Brain microvascular endothelial cell (primary cell): ENCODE data around the gene RPP21.

Experiments used
- DNase-seq: peaks from one replicate; pipeline ENCODE4 v3.0.0-alpha.2; 2020
- H3K27ac ChIP-seq: fragments of 250-450 bp; sonication (Bioruptor Pico); 2 replicates; pipeline ENCODE4 v1.5.1; 2020; ENCODE audit warnings: mild to moderate bottlenecking, moderate library complexity
- H3K27me3 ChIP-seq: fragments of 250-450 bp; sonication (Bioruptor Pico); replicated peaks from 2 replicates; pipeline ENCODE4 v1.5.1; 2020; ENCODE audit warnings: mild to moderate bottlenecking
- H3K36me3 ChIP-seq: fragments of 250-450 bp; sonication (Bioruptor Pico); replicated peaks from 2 replicates; pipeline ENCODE4 v1.5.1; 2020; ENCODE audit warnings: mild to moderate bottlenecking
- H3K4me3 ChIP-seq: 2 replicates; pipeline ENCODE4 v1.5.1; 2011; ENCODE audit warnings: low read depth, mild to moderate bottlenecking, control low read depth, low read length, moderate library complexity
- in situ Hi-C: cut with HindIII; loops from 2 replicates; pipeline ENCODE4 v1.10.0; 2017; ENCODE audit warnings: low sequenced_read_pairs, low pct_ligation_motif_present
- TF ChIP-seq, protein P1 (sequence below): IDR thresholded peaks from 2 replicates; pipeline ENCODE4 v1.5.1; 2011; ENCODE audit warnings: low read depth, mild to moderate bottlenecking, moderate library complexity, low read length, control low read depth, inconsistent platforms; ENCODE audit errors: missing control alignments

The RPP21 gene

DNA sequence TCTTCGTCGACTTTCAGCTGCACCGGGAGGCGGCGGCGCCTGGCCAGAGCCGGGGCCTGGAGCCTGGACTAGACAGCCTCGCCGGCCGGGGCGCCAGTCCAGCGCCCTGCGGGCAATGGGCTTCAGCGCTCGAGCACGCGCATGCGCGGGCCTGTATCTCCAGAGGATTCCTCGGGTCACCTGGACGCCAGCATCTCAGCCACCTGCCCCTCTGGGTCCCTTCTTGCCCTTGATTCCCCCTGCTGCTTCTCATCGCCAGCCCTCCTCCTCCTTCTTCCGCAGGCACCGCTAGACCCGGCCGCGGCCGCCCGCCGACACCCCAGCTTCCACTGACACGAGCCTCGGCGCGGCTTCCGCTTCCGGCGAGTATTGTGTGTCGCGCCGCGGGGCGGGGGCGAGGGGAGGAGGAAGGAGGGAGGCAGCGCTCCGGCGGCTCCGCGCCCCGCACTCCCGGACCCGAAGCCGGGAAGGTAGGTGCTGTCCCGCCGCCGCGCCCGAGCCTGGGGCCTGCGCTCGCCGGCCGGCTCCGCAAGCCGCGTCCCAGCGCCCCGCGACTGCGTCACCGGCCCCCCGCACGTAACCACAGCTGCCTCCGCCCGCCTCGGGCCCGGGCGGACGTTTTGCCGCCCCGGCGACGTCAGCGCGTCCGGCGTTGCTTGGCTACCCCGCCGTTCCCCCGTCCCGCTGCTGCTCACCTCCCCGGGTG is 18.3 kb upstream of the RPP21 start, which contains the start of gene TRIM39:
TSS of gene TRIM39 (plus strand) at position 402 of the 706 bp plus-strand sequence. CDS start 2,391 bp downstream, outside the sequence.
- Histone ChIP-seq H3K27ac (peak within 1 kb of the TSS; percentile 94), H3K36me3 (peaks cover 11% of the 10 kb centered on the region), H3K27me3 (no peaks in the 10 kb centered on the region), H3K4me3 (peak within 1 kb of the TSS; percentile 95)
- peak; percentile 71 for DNase-seq
- TF ChIP-seq, protein P1, sequence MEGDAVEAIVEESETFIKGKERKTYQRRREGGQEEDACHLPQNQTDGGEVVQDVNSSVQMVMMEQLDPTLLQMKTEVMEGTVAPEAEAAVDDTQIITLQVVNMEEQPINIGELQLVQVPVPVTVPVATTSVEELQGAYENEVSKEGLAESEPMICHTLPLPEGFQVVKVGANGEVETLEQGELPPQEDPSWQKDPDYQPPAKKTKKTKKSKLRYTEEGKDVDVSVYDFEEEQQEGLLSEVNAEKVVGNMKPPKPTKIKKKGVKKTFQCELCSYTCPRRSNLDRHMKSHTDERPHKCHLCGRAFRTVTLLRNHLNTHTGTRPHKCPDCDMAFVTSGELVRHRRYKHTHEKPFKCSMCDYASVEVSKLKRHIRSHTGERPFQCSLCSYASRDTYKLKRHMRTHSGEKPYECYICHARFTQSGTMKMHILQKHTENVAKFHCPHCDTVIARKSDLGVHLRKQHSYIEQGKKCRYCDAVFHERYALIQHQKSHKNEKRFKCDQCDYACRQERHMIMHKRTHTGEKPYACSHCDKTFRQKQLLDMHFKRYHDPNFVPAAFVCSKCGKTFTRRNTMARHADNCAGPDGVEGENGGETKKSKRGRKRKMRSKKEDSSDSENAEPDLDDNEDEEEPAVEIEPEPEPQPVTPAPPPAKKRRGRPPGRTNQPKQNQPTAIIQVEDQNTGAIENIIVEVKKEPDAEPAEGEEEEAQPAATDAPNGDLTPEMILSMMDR = no peak
- in situ Hi-C loops = no loop called here

DNA sequence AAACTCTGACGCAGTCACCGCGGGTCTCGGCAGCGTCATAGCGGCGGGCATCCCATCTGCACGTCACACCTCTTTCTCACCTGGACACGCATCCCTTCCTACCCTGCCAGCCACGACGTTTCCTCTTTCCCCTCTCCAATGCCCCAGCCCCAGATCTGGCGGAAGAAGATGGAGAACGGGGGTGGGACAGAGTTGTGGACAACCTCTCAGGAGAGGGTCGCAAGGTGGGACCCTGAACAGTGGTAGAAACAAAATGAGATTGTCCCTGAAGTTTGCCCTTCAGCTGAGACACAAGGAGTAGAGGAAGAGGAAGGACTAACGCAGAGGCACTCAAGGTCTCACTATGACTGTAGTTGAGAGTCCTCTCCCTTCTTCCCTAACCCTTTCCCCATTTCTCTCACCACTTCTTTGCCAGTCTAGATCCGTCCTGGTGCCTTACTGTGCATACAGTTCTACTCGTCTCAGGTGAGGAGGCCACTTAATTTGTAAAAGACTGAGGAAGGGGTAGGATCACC is 17.7 kb upstream of the RPP21 start:
- peak overlapping the region; percentile 95 for H3K4me3 ChIP-seq
- in situ Hi-C loops = no loop called here
- DNase-seq = no peak
- H3K27me3 ChIP-seq = no peaks in the 10 kb centered on the region
- TF ChIP-seq, protein P1 = no peak
- H3K36me3 ChIP-seq = peaks cover 11% of the 10 kb centered on the region
- peak overlapping the region; percentile 94 for H3K27ac ChIP-seq

DNA sequence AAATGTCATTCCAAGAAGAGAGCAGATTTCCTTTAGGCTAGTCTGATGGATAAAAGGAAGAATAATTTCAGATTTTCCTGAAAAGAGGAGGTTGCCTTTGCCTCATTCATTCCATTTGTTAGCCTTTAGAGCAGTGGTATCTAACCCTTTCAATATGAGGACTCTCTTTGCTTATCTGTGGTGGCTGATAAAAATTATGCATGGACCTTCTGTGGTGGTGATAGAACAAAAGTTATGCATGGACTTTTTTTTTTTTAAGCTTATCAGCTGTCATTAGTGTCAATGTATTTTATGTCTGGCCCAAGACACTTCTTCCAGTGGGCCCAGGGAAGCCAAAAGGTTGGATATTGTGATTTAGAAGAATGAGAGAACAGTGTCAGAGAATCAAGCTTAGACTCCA is 16.6 kb upstream of the RPP21 start:
- Histone ChIP-seq H3K4me3 (no peak overlapping the region), H3K27ac (no peak overlapping the region), H3K27me3 (no peaks in the 10 kb centered on the region), H3K36me3 (peaks cover 11% of the 10 kb centered on the region)
- in situ Hi-C loops = no loop called here
- TF ChIP-seq, protein P1 = no peak
- DNase-seq = no peak

DNA sequence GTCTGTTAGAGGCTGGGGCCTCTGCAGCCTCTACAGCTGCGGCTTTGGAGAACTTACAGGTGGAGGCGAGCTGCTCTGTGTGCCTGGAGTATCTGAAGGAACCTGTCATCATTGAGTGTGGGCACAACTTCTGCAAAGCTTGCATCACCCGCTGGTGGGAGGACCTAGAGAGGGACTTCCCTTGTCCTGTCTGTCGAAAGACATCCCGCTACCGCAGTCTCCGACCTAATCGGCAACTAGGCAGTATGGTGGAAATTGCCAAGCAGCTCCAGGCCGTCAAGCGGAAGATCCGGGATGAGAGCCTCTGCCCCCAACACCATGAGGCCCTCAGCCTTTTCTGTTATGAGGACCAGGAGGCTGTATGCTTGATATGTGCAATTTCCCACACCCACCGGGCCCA is 15.6 kb upstream of the RPP21 start:
- DNase-seq = no peak
- TF ChIP-seq, protein P1 = no peak
- Histone ChIP-seq H3K36me3 (peaks cover 11% of the 10 kb centered on the region), H3K4me3 (no peak overlapping the region), H3K27me3 (no peaks in the 10 kb centered on the region), H3K27ac (no peak overlapping the region)
- in situ Hi-C loops = no loop called here

DNA sequence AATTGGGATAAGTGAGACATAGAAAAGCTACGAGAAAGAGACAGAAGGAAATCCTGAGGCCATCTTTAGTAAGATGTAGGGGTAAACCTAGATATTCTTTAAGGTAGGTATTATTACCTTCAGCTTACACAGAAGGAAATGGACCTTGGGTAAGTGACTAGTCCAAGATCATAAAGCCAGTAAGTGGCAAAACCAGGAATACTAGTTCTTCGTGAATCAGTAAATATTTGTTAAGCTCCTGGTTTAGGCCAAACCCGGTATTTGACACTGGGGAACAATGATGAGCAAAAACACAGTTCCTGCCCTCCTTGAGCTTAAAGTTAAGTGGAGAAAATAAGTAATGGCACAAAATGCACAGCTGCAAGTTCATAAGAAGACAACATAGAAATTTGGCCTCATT is 13.0 kb upstream of the RPP21 start:
- Histone ChIP-seq H3K4me3 (no peak overlapping the region), H3K36me3 (peaks cover 30% of the 10 kb centered on the region), H3K27me3 (no peaks in the 10 kb centered on the region), H3K27ac (no peak overlapping the region)
- DNase-seq = no peak
- in situ Hi-C loops = no loop called here
- TF ChIP-seq, protein P1 = no peak
